ENCODE data around the gene TBC1D22A.

TBC1D22A gene

DNA sequence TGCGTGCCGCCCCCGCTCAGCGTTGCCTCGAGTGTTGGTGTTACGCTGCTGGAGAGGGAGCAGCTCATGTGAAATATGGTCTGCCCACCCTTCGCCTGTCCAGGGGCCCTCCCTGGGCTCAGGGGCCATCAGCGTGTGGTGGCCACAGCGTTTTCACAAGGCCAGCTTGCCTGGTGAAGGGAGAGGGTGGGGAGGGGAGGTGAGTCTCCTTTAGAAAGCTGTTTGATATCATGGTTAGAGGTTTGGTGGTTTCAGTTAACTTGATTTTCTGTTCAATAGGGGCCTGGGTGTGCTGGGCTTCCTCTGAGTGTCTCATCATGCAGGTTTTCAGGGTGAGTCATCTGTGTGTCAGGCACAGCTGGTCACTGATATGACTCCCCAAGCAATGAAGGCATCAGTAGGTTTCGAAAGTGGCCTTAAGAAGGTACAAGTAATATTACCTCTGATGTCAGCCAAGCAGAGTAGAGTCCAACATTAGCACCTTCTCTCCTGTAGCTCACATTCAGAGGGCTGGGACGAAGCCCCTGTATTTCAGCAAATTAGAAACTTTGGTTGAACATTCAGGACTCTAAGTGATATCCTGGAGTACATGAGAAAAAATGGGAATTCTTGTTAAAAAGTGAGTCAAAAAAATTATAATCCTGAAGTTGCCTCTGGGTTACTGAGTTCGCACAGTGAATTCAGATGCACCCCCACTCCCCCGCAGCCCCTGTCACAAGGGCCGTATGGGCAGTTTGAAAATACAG, 172.5 kb downstream of the TBC1D22A start:
- DNase-seq (ENCODE audit: low read depth): no peak

DNA sequence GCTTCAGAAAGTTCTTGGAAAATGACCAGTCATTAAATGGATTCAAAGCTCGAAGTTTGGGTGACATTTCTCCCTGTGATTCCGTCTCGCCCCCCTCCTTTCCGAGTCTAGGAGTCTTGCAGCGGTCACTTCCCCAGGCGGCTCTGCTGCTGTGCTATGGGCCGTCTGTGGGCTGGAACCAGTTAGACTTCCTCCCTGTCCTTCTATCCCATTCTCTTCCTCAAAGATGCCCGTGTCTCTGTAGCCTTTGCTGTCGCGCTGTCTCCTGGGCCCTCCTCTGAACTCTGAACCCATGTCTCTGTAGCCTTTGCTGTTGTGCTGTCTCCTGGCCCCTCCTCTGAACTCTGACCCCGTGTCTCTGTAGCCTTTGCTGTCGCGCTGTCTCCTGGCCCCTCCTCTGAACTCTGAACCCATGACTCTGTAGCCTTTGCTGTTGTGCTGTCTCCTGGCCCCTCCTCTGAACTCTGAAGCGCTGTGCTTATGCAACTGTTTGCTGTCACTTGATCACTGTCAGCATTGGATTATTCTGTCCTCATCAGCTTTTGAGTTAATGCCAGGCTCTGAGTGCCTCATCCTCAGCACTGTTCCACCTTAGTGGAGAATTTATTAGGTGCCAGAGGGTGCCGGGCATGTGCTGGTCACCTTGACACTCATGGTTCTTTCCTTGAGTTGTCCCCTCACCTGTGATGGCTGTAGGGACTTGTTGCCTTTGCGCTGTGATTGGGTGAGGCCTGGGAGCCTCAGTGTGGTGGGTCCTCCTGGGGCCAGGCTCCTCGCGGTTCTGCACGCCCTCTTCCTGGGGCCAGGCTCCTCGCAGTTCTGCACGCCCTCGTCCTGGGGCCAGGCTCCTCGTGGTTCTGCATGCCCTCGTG, 173.3 kb downstream of the TBC1D22A start:
- DNase-seq (ENCODE audit: low read depth): no peak

GRCh38 chr22:46936378-46936903, 174.0 kb downstream of the TBC1D22A start:
- DNase-seq (ENCODE audit: low read depth): no peak

- DNase-seq (ENCODE audit: low read depth): no peak
These were observed 174.7 kb downstream of the TBC1D22A start for GRCh38 chr22:46937185-46937584.

- no peak for DNase-seq (ENCODE audit: low read depth)
These were observed 175.5 kb downstream of the TBC1D22A start for GRCh38 chr22:46937939-46938338.

DNA sequence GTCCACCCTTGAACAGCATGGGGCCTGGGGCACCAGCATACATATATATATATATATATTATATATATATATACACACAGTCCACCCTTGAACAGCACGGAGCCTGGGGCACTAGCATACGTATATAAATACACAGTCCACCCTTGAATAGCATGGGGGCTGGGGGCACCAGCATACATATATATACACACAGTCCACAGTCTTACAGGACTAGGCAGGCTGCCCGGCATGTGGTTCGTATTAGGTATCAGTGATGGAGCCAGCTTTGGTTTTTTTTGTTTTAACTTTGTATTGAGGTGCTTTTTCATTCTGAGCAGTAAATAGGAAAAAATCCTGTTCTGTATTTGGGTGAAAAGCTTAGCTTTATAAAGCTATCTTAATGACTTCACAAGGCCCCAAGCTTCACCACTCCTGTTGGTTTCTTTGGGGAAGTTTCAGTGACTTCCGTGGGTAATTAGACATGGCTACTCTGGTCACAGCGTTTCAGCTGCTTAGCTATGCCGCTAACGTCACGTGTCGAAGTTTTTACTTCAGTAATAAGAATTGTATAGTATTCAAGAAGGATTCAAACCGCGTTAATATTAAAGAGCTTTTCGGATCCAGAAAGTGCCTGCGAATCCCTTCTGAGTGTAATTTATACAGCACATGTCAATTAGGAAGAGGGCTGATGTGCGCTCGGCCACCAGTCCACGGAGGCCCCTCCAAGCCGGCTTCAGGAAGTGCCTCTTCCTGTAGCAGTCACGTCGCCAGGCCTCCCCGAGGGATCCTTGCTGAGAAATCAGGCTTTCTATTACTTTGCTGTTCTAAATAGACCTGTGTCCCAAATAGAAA, 179.7 kb downstream of the TBC1D22A start:
- DNase-seq (ENCODE audit: low read depth): no peak

- DNase-seq (ENCODE audit: low read depth): no peak
These were observed 180.6 kb downstream of the TBC1D22A start for GRCh38 chr22:46942799-46943785.

DNA sequence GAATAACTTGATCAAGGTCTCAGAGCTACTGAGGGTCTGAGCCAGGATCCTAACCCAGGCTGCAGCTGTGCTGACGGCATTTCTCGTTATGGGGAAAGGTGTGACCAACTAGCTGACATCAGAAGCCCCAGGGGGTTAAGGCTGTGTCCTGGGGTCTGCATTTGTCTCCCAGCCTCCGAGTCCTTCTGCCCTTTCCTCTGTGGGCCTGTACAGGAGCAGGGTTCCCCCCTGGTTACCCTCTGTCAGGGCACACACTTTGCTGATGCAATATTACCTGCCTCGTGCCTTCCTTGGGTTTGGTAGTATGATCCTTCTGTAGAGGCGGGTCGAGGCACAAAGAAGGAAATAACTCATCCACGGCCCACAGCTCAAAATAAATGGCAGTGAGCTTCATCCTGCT, 183.0 kb downstream of the TBC1D22A start:
- no peak for DNase-seq (ENCODE audit: low read depth)

GRCh38 chr22:46946383-46946962, 184.0 kb downstream of the TBC1D22A start:
- DNase-seq (ENCODE audit: low read depth): no peak

GRCh38 chr22:46947516-46948257, 185.2 kb downstream of the TBC1D22A start:
- DNase-seq (ENCODE audit: low read depth): no peak

- DNase-seq (ENCODE audit: low read depth): no peak
These were observed 186.1 kb downstream of the TBC1D22A start for GRCh38 chr22:46948411-46949144.

- DNase-seq (ENCODE audit: low read depth): no peak
These were observed 188.9 kb downstream of the TBC1D22A start for GRCh38 chr22:46951350-46951749.

DNA sequence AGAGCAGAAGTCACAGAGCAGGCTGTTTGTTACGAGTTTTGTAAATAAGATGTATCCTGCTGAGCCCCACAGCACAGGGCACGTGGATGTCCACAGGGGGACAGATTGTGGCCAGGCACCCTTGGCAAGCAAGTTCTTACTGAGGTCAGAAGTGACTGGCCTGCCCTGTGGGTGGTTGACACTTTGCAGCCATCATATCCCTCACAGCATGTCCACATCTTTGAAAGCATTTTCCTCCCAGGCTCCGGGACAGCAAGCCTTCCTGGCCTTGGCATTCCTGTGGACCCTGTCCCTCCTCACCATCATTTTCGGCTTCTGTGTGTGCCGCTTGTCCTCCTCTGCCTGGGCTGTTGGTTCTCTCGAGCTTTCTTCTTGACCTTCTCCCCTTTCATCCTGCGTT, 189.5 kb downstream of the TBC1D22A start:
- no peak for DNase-seq (ENCODE audit: low read depth)

GRCh38 chr22:46953968-46954765, 191.7 kb downstream of the TBC1D22A start:
- DNase-seq (ENCODE audit: low read depth): no peak

GRCh38 chr22:46954781-46955180, 192.3 kb downstream of the TBC1D22A start:
- no peak for DNase-seq (ENCODE audit: low read depth)

GRCh38 chr22:46956498-46957215, 194.2 kb downstream of the TBC1D22A start:
- DNase-seq (ENCODE audit: low read depth): no peak

DNA sequence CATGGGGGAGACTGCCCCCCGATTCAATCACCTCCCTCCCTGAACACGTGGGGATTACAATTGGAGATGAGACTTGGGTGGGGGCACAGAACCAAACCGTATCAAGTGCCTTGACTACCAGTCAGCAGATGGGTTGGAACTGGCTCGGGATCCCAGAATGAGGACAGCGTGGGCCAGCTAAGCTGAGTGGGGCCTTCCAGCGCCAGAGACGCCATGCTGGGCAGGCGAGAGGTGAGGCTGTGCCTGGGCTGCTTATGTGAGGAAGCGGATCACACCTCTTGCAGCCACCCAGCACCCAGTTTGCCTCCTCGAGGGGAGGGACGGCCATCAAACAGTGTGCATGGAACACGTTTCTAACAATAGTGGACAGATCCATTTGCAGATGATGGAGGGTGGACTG, 195.1 kb downstream of the TBC1D22A start:
- DNase-seq (ENCODE audit: low read depth): no peak

- DNase-seq (ENCODE audit: low read depth): no peak
These were observed 195.7 kb downstream of the TBC1D22A start for GRCh38 chr22:46958191-46958590.

All from stimulated activated CD8-positive, alpha-beta memory T cell treated with anti-CD3 and anti-CD28 coated beads, Interleukin-12 subunit alpha, Interleukin-12 subunit beta, amount 100 ng/mL, for 4 hours (primary cell).